Thyroid gland (tissue), 4 donors: ENCODE data around the gene HSDL1.

Experiments
- CTCF ChIP-seq, 6 experiments: fragments of 200-600 bp in 3 of 6; fragments of 450-650 bp in 3 of 6; sonication (generic) in 3 of 6; IDR thresholded peaks; one replicate each; pipeline ENCODE4 v1.5.1; 2016 to 2019; ENCODE audit warnings: antibody characterized with exemption in 6 of 6, mild to moderate bottlenecking in 2 of 6, inconsistent platforms in 1 of 6, moderate library complexity in 1 of 6
- POLR2A ChIP-seq, 2 donors: fragments of 450-650 bp; IDR thresholded peaks; one replicate each; pipeline ENCODE4 v1.6.1; 2017; ENCODE audit warnings: antibody characterized with exemption in 2 of 2, mild to moderate bottlenecking in 2 of 2, moderate library complexity in 1 of 2

DNA sequence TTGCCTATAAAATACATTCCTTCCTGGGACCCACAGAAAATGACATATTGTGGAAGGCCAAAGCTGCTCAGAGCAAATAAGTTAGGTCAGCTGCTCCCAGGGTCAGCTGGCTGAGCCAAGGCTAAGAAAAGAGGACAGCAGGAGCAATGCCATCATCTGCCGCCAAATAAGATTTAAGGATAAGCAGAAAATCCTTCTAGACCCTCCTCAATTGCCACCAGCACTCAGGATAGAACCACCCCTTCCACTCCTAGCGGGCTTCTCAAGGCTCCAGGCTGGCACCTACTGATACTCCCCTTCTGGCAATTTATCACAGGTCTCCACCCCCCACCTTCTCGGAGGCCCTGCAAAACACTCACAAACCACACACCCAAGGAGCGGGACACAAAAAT lies 51.1 kb downstream of the HSDL1 start:
- TF ChIP-seq CTCF (IDR thresholded peaks at IDR 0.05) (no peak), POLR2A (IDR thresholded peaks at IDR 0.05) (no peak)
